ENCODE data around the gene SMARCA2.

The SMARCA2 gene

DNA sequence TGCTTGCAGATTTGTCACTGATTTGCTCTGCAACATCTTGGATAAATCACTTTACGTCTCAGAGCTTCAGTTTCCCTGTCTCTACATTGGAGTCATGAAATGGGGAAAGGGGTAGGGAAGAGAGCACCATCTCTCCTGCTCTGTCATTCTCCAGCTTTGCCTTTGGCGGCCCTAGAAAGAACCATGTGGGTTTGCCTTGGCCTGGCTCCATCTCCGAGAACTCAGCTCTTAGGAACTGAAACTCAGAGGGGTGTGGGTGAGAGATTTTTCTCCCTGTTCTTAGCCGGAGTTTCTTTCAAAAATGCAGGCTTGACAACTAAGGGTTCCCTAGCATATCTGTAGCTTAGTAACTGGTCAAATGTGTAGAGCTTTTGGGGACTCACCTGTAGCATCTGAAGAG, 123.5 kb downstream of the SMARCA2 start:
- no peak for DNase-seq (ENCODE audit: low read depth, low spot score)

DNA sequence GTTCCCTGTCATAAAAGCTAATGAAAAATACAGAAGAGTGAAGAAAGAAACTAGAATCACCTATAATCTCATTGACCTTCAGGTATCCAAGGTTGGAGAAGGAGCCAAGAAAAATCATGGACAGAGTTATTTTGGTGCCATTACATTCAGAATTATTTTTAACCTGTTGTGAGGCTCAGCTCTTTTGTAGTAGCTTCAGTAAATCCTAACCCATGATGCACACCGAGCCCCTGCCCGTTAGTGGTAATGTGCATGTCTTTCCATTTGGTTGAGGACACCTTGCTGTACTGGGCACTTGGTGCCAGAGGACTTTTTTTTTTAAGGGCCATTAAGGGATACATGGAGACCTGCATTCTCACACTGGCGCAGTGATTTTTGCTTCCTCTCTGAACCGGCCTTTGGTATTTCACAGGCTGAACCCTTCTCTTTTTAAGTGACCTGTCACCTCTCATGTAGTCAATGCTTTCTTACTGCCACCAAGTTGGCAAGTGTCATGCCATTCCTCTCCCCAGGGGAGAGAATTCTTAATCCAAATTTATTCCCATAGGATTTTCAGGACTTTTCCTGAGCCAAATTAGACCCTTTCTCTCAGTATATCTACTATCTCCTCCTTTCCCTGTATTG, 125.6 kb downstream of the SMARCA2 start:
- no peak for DNase-seq (ENCODE audit: low read depth, low spot score)

DNA sequence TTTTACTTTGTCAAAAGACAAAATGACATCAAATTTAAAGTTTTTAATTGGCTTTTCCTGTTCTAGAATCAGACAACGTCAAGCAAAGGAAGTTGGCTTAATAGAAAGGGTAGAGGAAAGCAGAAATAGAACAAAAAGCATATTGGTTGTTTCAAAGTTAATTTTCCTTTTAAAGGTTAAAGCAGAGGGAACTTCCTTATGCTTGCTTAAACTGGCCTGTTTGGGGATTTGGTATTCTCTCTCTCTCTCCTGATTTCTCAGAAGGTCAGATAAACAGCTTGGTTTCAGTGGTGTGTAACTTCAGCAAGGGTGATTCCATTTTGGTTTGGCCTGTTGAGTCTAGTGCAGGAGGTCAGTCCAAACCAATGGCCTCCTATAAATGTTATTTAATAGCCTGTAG, 127.1 kb downstream of the SMARCA2 start:
- DNase-seq (ENCODE audit: low read depth, low spot score): no peak

DNA sequence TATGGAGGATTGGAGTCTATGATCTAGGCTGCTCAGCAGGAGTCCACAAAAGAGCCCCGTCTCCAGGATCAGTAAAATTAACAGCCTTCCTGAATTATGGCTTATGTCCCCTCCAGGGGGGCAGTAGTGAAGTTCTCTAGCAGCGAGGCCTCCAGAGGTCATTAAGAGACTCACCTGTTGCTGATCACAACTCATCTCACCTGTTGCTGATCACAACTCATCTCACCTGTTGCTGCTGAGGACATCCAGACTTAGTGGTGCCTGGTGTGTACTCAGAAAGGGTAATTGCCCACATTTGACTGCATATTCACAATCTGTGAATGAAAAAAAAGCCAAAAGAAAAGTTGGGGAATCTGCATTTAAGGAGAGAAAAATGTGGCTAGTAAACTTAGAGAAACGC, 129.5 kb downstream of the SMARCA2 start:
- DNase-seq (ENCODE audit: low read depth, low spot score): no peak

DNA sequence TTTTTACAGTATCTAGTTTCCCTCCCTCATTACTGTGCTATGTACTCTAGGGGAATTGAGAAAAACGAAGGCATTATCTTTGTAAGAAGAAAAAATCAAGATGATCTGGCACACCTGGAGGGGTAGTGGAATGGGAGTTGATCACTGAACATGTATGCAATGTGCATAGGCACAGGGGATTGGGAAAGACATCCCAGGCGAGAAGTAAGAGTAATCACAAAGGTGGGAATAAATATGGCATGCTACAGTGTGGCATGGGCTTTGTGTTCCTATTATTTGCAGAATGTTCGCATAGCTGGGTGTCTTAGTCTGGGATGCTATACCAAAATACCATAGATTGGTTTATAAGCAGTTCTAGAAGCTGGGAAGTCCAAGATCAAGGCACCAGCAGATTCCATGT, 130.6 kb downstream of the SMARCA2 start:
- no peak for DNase-seq (ENCODE audit: low read depth, low spot score)

DNA sequence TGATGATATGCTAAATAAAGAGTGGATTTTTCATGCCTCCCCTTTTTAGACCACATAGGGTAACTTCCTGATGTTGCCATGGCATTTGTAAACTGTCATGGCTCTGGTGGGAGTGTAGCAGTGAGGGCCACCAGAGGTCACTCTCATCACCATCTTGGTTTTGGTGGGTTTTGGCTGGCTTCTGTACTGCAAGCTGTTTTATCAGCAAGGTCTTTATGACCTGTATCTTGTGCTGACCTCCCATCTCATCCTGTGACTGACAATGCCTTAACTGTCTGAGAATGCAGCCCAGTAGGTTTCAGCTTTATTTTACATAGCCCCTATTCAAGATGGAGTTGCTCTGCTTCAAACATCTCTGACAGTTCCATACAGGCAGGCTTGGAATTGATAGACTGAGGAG, 131.6 kb downstream of the SMARCA2 start:
- peak; percentile 26 for DNase-seq (ENCODE audit: low read depth, low spot score)

DNA sequence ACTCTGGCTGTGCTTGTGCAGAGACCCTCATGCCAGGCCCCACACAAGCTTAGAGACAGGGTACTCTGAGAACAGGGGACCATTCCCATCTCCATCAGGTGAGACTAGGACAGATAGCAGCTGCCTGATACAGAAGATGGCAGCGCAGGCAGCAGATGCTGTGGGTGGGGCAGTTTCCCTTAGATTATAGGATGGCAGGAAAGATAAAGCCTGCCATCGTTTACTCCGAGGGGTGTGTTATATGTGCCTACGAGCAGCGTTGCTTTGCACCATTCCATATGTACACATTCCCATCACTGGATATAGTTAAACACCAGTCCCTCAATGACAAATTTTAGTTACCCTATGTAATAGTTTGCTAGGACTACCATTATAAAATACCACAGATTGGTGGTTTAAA, 135.2 kb downstream of the SMARCA2 start:
- no peak for DNase-seq (ENCODE audit: low read depth, low spot score)

DNA sequence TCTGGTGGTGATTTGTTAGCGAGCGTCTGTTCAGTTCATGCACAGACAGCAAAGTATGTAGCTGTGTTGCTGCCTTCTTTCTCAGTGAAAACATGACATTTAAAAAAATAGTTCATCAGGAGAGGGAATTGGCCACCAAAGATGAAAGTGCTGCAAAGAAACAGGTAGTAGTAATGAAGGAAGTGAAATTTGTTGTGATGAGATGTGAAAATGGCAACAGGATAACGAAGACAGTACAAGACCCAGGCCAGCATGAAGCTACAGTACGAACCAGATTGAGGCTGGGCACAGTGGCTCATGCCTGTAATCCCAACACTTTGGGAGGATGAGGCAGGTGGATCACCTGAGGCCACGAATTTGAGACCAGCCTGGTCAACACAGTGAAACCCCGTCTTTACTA, 136.0 kb downstream of the SMARCA2 start:
- DNase-seq (ENCODE audit: low read depth, low spot score): no peak

DNA sequence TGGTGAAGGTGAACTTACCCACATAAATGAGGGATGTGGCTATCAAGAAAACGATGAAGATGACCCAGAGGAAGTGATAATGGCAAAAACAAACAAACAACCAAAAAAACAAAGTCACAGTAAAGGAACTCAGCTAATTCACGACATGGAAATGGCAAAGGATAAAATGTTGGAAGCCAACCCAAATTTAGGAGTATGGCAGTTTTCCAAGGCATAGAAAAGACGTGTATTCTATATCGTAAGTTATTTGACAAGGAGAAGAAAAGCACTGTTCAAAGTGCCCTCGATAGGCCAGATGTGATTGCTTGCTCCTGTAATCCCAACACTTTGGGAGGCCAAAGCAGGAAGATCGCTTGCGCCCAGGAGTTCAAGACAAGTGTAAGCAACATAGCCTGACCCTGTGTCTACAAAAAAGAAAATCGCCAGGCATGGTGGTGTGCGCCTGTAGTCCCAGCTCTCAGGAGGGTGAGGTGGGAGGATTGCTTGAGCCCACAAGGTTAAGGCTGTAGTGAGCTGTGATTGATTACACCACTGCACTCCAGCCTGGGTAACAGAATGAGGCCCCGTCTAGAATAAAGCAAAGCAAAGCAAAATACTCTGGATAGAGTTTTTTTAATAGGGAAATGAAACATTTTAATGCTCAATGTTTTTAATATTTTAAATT, 138.0 kb downstream of the SMARCA2 start:
- no peak for DNase-seq (ENCODE audit: low read depth, low spot score)

DNA sequence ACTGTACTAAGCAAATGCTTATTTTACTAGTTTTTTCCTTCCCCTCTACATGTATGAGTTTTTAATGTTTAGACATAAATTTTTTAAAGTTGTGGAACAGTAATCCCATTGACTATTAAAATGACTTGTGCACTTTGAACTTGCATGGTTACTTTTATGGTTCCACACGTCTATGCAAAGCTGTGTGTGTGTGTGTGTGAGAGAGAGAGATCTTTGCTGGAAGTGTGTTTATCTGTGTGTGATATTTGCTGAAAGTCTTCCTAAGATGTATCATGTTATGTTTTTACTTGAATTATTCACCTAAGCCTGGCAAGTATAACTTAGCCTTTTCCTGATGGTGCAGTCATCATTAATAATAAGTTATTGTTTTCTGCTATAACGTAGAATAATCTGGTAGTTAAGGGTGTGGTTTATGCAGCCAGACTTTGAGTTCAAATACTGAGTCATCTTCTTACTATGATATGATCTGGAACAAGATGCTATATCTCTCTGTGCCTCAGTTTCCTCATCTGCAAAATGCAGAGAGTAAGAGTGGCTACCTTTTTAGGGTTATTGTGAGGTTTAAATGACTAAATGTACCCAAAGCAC, 138.6 kb downstream of the SMARCA2 start:
- no peak for DNase-seq (ENCODE audit: low read depth, low spot score)

DNA sequence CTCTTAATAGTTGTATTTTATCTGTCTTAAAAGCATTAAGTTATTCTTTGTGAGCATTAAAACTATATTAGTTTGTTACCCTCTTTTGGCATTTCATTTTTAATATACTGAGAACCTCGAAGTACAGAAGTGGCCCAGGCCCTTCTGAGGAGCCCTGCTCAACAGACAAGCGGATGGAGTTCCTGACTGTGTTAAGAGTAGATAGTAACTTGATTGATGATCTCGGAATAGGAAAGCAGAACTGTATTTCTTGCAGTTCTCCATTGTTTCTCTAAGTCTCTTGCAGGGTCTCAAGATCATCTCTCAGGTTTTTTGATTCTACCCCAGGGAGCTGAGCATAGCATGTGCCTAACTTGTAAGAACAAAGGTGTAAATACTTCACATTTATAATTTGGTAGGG, 139.6 kb downstream of the SMARCA2 start:
- DNase-seq (ENCODE audit: low read depth, low spot score): no peak

DNA sequence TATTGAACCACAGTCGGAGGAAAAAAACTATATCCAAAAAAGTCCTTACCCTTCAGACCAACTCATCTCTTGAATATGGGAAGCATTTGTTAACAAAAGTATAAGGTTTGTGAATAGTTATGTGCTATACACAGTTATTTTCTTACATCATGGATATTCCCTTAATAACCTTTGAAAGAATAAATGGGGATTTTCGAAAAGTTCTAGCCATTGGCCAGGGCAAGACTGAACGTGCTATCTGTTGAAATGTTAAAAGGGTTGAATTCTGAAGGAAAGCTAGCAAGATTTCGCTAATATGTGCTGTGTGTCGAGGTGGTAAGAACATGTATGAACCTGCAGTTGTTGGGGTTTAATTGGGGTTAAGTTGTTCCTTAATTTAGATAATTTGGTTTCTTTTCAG, 140.8 kb downstream of the SMARCA2 start:
- DNase-seq (ENCODE audit: low read depth, low spot score): no peak

DNA sequence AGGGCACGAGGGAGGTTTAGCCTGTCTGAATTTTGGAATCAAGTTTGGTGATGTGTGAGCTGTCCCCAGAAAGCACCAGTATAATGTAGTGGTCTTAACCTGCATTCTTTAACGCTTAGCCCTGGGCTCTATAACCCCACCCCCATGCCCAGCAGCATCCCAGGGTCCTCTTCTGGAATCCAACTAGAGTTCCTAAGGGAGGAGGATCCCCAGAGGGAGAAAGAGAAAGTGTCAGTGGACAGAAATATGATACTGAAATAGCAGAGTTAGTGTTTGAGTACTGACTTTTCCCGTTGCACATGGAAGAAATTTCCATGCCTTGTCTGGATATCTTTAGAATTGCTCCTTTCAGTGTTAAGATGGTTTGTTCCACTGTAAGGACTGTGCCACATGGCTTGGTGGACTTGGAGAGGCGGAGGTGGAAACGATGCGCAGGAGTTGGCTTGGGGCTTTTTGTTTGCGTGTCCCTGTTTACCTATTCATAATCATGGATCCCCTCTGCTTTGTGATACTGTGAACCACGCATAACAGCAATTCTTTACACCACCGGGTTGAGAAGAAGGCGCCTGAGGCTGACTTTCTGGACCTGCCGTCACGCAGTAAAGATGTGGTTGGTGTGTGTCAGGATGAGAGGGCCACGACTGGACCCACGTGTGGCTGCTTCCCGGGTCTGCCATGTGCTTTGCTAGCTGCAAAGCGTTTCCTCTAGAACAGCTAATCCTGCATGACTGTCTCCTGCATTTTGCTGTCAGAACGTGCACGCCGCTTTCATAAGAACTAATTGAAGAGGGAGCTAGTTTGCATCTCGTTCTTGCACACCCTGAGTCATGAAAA, 142.3 kb downstream of the SMARCA2 start:
- DNase-seq (ENCODE audit: low read depth, low spot score): peak; percentile 74

DNA sequence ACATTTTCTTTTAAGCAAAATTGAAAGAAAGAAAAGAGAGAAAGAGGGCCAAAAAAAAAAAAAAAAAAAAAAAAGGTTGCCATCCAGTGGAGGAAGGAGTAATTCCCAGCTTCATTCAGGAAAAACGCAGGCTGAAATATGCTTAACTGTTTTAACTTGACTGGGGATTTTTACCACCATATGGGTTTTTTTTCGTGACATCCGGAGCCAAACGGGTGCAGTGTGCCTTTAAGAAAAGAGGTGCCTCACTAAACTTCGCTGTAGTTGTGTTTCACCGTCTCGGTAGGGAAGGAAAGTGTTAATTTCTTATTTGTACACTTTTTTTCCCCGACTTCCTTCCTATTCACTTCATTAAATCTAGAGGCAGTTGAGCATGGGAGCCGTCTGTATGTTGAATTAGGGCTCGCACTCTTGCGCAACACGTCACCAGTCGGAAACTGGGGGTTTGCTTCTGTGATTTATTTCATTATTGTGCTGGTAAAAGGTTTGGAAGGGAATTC, 143.0 kb downstream of the SMARCA2 start:
- peak; percentile 75 for DNase-seq (ENCODE audit: low read depth, low spot score)

DNA sequence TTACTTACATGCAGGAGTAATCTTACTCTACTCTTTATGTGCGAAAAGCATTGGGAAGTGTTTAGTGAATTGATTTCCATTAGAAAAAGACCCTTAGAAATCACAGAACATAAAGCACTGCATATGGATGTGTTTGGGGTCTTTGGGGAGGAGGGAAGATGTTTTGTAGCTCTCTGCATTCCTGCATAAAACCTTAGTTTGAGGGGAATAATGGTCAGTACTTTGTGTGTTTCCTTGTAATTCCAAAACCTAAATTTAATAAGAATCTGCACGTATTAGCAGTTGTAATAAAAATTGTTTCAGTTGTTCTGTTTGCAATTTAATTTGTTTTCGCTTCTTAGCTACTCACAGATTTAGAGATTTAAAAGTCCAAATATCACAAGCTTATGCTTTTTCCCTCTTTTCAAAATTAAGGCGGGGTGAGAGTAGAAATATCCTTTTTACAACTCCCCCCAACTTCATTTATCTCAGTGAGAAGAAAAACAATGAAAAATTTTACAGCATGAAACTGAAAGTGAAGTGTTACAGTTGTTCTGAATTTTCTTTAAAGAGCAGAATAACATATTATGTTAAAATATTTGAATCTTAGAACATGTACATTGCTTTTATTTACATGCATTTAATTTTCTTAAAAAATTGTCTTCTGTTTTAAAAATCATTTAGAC, 143.8 kb downstream of the SMARCA2 start:
- DNase-seq (ENCODE audit: low read depth, low spot score): peak; percentile 14

DNA sequence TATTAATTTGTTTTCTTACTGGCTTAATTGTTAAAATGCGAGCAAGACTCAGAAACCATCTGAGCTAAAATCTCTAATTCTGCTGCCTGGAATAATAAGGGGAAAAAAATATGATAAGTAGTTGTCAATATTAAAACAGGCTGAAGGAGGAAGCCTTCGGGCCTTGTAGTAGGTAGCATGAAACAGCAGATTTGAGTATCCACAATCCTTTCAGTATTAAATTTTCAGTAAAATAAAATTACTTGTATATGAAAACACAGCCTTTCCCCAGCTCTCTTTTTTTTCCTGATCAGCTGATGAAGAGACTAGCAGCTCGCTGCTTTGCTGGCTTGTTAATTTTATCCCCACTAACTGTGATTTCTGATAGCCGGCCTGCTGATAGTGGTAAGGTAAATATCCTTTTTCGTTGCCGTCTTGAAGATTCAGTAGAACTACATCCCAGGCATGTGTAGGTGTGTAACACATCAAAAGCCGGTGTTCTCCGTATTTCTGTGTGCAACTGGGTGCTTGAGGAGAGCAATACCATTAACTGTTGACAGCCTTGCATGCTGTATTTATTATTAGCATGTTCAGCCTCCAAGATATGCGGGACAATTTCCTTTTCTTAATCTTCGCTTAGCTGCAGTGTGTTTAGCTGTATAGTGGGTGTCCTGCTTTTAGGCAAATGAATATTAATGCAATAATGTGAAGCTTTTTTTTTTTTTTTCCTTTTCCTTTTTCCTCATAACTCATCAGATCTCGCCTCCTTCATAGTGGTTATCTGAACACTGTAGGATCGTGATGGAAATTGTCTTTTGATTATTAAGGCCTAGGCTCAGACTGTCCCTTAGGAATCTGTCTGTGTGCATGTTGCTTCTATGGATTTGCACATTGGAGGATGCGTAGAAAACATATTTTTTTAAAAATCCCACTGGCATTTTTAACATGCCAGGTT, 144.6 kb downstream of the SMARCA2 start:
- peak; percentile 43 for DNase-seq (ENCODE audit: low read depth, low spot score)

DNA sequence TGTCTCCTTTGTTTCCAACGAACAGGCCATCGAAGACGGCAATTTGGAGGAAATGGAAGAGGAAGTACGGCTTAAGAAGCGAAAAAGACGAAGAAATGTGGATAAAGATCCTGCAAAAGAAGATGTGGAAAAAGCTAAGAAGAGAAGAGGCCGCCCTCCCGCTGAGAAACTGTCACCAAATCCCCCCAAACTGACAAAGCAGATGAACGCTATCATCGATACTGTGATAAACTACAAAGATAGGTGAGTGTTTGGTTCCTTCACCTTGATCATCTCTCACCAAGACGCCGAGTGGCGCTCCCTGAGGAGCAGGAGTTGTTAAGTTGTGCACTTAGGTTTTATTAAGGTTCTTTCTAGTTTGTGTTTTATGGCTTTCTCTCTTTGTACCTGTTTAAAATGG, 146.5 kb downstream of the SMARCA2 start:
- no peak for DNase-seq (ENCODE audit: low read depth, low spot score)

DNA sequence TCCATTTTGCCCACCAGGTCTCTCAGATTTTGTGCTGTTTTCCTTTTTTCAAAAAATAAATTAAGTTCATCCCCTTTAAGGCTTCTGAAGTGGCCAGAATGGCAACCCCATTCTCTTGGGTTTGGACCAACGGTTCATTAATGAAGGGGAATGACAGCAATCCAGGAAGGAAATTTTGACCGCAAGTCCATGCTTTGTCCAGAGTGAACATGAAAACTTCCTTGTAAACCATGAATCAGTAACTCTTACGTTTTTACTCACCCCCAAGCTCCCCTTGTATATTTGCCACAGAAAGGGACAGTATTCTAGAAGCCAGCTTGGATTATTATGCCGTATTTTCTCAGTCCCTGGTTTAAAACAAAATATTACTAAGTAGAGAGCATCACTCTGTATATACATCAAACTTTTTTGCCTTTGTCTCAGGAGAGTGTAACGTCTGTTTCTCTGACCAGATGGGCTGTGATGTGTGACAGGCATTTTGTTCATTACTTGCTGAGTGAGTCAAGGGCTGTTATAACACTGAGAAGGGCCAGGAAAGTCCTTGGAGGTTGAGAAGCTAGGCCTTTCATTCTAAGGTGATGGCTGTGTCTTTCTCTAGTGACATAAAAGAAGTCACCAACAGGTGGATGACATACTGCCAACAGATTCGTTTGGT, 148.2 kb downstream of the SMARCA2 start:
- DNase-seq (ENCODE audit: low read depth, low spot score): peak; percentile 49

DNA sequence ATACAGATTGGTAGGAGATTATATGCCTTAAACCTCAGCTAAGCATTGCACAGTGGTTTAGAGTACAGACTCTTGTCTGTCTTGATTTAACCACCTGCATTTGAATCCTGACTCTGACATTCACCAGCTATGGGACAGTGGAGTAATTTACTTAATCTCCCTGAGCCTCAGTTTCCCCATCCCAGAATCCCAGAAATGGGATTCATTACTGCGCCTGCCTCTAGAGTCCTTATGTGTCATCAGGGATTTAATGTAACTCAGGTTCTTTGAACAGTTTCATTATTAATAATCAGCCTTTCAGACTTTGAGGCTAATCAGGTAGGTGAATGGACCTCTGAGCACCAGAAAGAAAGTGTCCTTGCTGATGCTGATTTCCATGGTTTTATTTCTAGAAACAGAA, 149.1 kb downstream of the SMARCA2 start:
- no peak for DNase-seq (ENCODE audit: low read depth, low spot score)

DNA sequence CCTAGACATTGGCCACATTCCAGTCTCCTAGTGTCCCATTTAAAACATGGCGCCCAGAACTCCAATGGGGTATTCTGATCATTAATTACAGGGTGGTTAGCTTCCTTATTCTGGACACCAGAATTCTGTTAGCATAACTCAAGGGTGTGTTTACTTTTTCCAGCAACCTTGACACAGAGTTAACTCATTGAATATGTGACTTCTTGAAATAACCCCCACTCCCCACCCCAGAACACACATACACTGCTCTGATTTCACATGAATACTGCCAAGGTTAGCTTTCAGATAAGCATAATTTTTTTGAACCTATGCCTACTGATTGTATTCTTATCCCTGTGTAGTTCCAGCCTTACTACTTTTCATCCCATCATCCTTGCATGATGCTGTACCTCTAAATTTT, 151.1 kb downstream of the SMARCA2 start:
- no peak for DNase-seq (ENCODE audit: low read depth, low spot score)

Measured in astrocyte of the hippocampus (primary cell).